ENCODE data around the gene CCDC12.

The CCDC12 gene

GRCh38 chr3:46877406-46878125 is 99.0 kb downstream of the CCDC12 start, which contains the start of gene PTH1R:
TSS of gene PTH1R (plus strand) at chr3:46877721. CDS start at chr3:46883560, 5,839 bp downstream.
- DNase-seq (no peak), ATAC-seq (replicated peaks) (no peak)
- H3K36me3 Mint-ChIP-seq (ENCODE audit: insufficient read depth), result no peaks in the 10 kb centered on the region
- H3K4me3 Mint-ChIP-seq, result no peak within 1 kb of the TSS
- H3K27me3 Mint-ChIP-seq, result peaks cover 21 to 58% of the 10 kb centered on the region in 2 donors
- no peaks in the 10 kb centered on the region for H3K9me3 Mint-ChIP-seq
- H3K4me1 Mint-ChIP-seq (ENCODE audit: low read depth in 2 of 2), result peaks cover 6 to 13% of the 10 kb centered on the region in 2 donors
- no peak within 1 kb of the TSS for H3K27ac Mint-ChIP-seq

GRCh38 chr3:46876313-46877300 is 99.9 kb downstream of the CCDC12 start:
- H3K36me3 Mint-ChIP-seq (ENCODE audit: insufficient read depth), result no peaks in the 10 kb centered on the region
- no peak overlapping the region for H3K4me3 Mint-ChIP-seq
- no peak for DNase-seq
- H3K27ac Mint-ChIP-seq, result no peak overlapping the region
- no peak for ATAC-seq (replicated peaks)
- H3K4me1 Mint-ChIP-seq (ENCODE audit: low read depth in 2 of 2), result peaks cover 3 to 8% of the 10 kb centered on the region in 2 donors
- peaks cover 21 to 59% of the 10 kb centered on the region in 2 donors for H3K27me3 Mint-ChIP-seq
- H3K9me3 Mint-ChIP-seq, result no peaks in the 10 kb centered on the region

- Mint-ChIP-seq H3K27me3 (peaks cover 23 to 59% of the 10 kb centered on the region in 2 donors), H3K4me3 (no peak overlapping the region)
Measured at GRCh38 chr3:46875560-46875959, 101.0 kb downstream of the CCDC12 start.

GRCh38 chr3:46874430-46874829 is 102.1 kb downstream of the CCDC12 start:
- no peaks in the 10 kb centered on the region for H3K36me3 Mint-ChIP-seq (ENCODE audit: insufficient read depth)
- H3K27ac Mint-ChIP-seq, result no peak overlapping the region
- peaks cover 16 to 59% of the 10 kb centered on the region in 2 donors for H3K27me3 Mint-ChIP-seq
- DNase-seq (no peak), ATAC-seq (replicated peaks) (no peak)
- H3K4me1 Mint-ChIP-seq (ENCODE audit: low read depth in 2 of 2), result no peaks in the 10 kb centered on the region
- no peaks in the 10 kb centered on the region for H3K9me3 Mint-ChIP-seq
- H3K4me3 Mint-ChIP-seq, result no peak overlapping the region

More at GRCh38 chr3:46875560-46875959, 101.0 kb downstream of the CCDC12 start:
- Mint-ChIP-seq H3K9me3 (no peaks in the 10 kb centered on the region), H3K4me1 (ENCODE audit: low read depth in 2 of 2) (peaks cover 3 to 6% of the 10 kb centered on the region in 2 donors), H3K27ac (no peak overlapping the region), H3K36me3 (ENCODE audit: insufficient read depth) (no peaks in the 10 kb centered on the region)
- DNase-seq (no peak), ATAC-seq (replicated peaks) (no peak)

- H3K27me3 Mint-ChIP-seq, result peaks cover 16 to 59% of the 10 kb centered on the region in 2 donors
- H3K4me1 Mint-ChIP-seq (ENCODE audit: low read depth in 2 of 2), result no peaks in the 10 kb centered on the region
- H3K4me3 Mint-ChIP-seq, result no peak overlapping the region
- H3K9me3 Mint-ChIP-seq, result no peaks in the 10 kb centered on the region
- no peak overlapping the region for H3K27ac Mint-ChIP-seq
- ATAC-seq (replicated peaks) (no peak), DNase-seq (no peak)
- H3K36me3 Mint-ChIP-seq (ENCODE audit: insufficient read depth), result no peaks in the 10 kb centered on the region
Measured at GRCh38 chr3:46873521-46873920, 103.0 kb downstream of the CCDC12 start.
